ENCODE measurements around the gene SEC62.

DNA sequence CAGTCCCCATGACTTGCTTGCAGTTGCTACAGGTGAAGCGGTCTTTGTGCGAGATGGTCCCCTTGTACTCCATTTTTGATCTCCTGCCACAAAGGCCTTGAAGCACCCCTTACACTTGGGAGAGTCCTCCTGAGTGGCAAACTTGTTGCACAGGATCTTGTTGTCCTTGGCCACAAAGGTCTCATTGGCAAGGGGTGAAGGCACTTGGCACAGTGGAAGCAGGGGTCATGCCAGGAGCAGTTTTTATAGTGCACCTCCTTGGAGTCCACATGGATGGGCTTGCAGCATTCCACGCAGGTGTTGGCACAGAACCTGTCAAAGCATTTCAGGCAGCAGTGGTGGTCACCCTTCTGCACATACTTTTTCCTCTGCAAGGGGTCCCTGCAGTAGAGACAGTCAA is 20.3 kb upstream of the SEC62 start:
- TF ChIP-seq, protein P1, sequence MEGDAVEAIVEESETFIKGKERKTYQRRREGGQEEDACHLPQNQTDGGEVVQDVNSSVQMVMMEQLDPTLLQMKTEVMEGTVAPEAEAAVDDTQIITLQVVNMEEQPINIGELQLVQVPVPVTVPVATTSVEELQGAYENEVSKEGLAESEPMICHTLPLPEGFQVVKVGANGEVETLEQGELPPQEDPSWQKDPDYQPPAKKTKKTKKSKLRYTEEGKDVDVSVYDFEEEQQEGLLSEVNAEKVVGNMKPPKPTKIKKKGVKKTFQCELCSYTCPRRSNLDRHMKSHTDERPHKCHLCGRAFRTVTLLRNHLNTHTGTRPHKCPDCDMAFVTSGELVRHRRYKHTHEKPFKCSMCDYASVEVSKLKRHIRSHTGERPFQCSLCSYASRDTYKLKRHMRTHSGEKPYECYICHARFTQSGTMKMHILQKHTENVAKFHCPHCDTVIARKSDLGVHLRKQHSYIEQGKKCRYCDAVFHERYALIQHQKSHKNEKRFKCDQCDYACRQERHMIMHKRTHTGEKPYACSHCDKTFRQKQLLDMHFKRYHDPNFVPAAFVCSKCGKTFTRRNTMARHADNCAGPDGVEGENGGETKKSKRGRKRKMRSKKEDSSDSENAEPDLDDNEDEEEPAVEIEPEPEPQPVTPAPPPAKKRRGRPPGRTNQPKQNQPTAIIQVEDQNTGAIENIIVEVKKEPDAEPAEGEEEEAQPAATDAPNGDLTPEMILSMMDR (conservative IDR thresholded peaks at IDR 0.05; ENCODE audit: low read depth, low read length): no peak
- TF ChIP-seq CHD1 (IDR thresholded peaks at IDR 0.05; ENCODE audit: low read depth, low read length) (no peak), CEBPB (IDR thresholded peaks at IDR 0.05; ENCODE audit: low read depth, low read length) (no peak)
